Esophagus squamous epithelium (tissue), 5 donors: ENCODE measurements around the gene ZNF266. TPM values are rescaled to one million over a fixed set of nuclear protein-coding genes. Genes with fewer than 3 reads are reported as not detected.

Source experiments
- DNase-seq: peaks from one replicate; lab custom pipeline; 2025; lab: John Stamatoyannopoulos, UW
- H3K27ac ChIP-seq, 4 donors: fragments of 200-600 bp; sonication (generic); one replicate each; pipeline ENCODE4 v1.5.1; 2016 to 2019; ENCODE audit warnings: mild to moderate bottlenecking in 1 of 4
- H3K27me3 ChIP-seq, 4 donors: fragments of 200-600 bp; sonication (generic); 1 replicate in 3 of 4; 2 replicates in 1 of 4; pipeline versions ENCODE4 v1.5.1 to v1.6.0; 2017 to 2021; ENCODE audit warnings: antibody characterized with exemption in 1 of 4
- H3K36me3 ChIP-seq, 3 donors: fragments of 200-600 bp; sonication (generic); one replicate each; pipeline ENCODE4 v1.5.1; 2016 to 2019
- H3K4me1 ChIP-seq, 3 donors: fragments of 200-600 bp; sonication (generic); one replicate each; pipeline ENCODE4 v1.5.1; 2017 to 2019
- H3K4me3 ChIP-seq, 4 donors: fragments of 200-600 bp; sonication (generic); 1 replicate in 3 of 4; 2 replicates in 1 of 4; pipeline ENCODE4 v1.5.1; 2016 to 2019; ENCODE audit warnings: mild to moderate bottlenecking in 2 of 4, moderate library complexity in 1 of 4
- H3K9me3 ChIP-seq, 3 donors: fragments of 200-600 bp; sonication (generic); one replicate each; pipeline ENCODE4 v1.5.1; 2016 to 2019
- CTCF ChIP-seq, 6 experiments: fragments of 450-650 bp in 4 of 6; fragments of 200-600 bp in 2 of 6; sonication (generic) in 2 of 6; IDR thresholded peaks; one replicate each; pipeline ENCODE4 v1.5.1; 2016 to 2019; ENCODE audit warnings: antibody characterized with exemption in 6 of 6, mild to moderate bottlenecking in 4 of 6, moderate library complexity in 4 of 6
- POLR2A ChIP-seq, 4 donors: fragments of 450-650 bp; IDR thresholded peaks; one replicate each; pipeline ENCODE4 v1.6.1; 2017; ENCODE audit warnings: antibody characterized with exemption in 4 of 4, mild to moderate bottlenecking in 4 of 4, moderate library complexity in 3 of 4
- WGBS, 2 donors: methylation state at CpG; one replicate each; pipeline ENCODE4 v1.1.5; 2018; 5-methylcytosine and 5-hydroxymethylcytosine counted together
- intact Hi-C: fragments of 100-400 bp; cut with DNase I; formaldehyde crosslinking; loops from one replicate; pipeline ENCODE4 v1.15.0; 2022
- total RNA-seq, 4 donors: library from RNA; depleted of rRNA; stranded (reverse); fragments of >200 nt; gene quantifications; one replicate each; pipeline ENCODE4 v1.1.0, GENCODE V29; 2016
- donor health status: DM: yes; HTN: yes; CAD: no.

Gene ZNF266
- total RNA-seq: 10 to 100 TPM in 3 of 4 donors, 1 to 10 TPM in 1; 7.2 to 27.3 (median 10.7) TPM

- peak; percentile 47 for DNase-seq
- Histone ChIP-seq H3K27me3 (no peaks in the 10 kb centered on the region), H3K9me3 (no peaks in the 10 kb centered on the region), H3K27ac (peak within 1 kb of the TSS; percentile 85 to 95 (median 92)), H3K4me3 (peak within 1 kb of the TSS; percentile 81 to 92 (median 88)), H3K4me1 (peaks cover 9 to 25% (median 14%) of the 10 kb centered on the region in 3 donors), H3K36me3 (peaks cover 0 to 35% (median 0%) of the 10 kb centered on the region in 3 donors)
- intact Hi-C loops: no loop called here
- TF ChIP-seq POLR2A (IDR thresholded peaks at IDR 0.05): peak in 1 of 4 donors; percentile 22
- TF ChIP-seq CTCF (IDR thresholded peaks at IDR 0.05): peak; percentile 76 to 93 (median 86)
- WGBS, 2 donors: 26 to 40% methylated on average over 23 to 32 of the region's 56 CpGs
Observed at GRCh38 chr19:9435279-9436268, at the start of gene ZNF266. ZNF266 (minus strand) TSS chr19:9435573; CDS start chr19:9420089, 15,484 bp downstream.

GRCh38 chr19:9485140-9485539 is 49.8 kb upstream of the ZNF266 start:
- Histone ChIP-seq H3K9me3 (peaks cover 0 to 79% (median 42%) of the 10 kb centered on the region in 3 donors), H3K27ac (no peak overlapping the region), H3K4me3 (no peak overlapping the region), H3K36me3 (no peaks in the 10 kb centered on the region), H3K4me1 (no peaks in the 10 kb centered on the region), H3K27me3 (no peaks in the 10 kb centered on the region)
- WGBS, 2 donors: 66 to 86% methylated on average over 2 of the region's 2 CpGs
- no peak for TF ChIP-seq POLR2A (IDR thresholded peaks at IDR 0.05)
- no peak for TF ChIP-seq CTCF (IDR thresholded peaks at IDR 0.05)
- no peak for DNase-seq
- intact Hi-C loops: no loop called here

- intact Hi-C loops: no loop called here
- Histone ChIP-seq H3K27ac (no peak overlapping the region), H3K4me1 (no peaks in the 10 kb centered on the region), H3K36me3 (no peaks in the 10 kb centered on the region), H3K27me3 (no peaks in the 10 kb centered on the region), H3K9me3 (peaks cover 0 to 44% (median 3%) of the 10 kb centered on the region in 3 donors), H3K4me3 (no peak overlapping the region)
- no peak for TF ChIP-seq CTCF (IDR thresholded peaks at IDR 0.05)
- no peak for TF ChIP-seq POLR2A (IDR thresholded peaks at IDR 0.05)
- no peak for DNase-seq
Observed at GRCh38 chr19:9474975-9475374, 39.6 kb upstream of the ZNF266 start.

- intact Hi-C loops: no loop called here
- DNase-seq: no peak
- no peaks in the 10 kb centered on the region for H3K36me3 ChIP-seq
- 85 to 88% methylated on average over 7 of the region's 7 CpGs for WGBS, 2 donors
- H3K4me1 ChIP-seq: no peaks in the 10 kb centered on the region
- no peaks in the 10 kb centered on the region for H3K27me3 ChIP-seq
- TF ChIP-seq CTCF (IDR thresholded peaks at IDR 0.05): no peak
- TF ChIP-seq POLR2A (IDR thresholded peaks at IDR 0.05): no peak
- H3K4me3 ChIP-seq: no peak overlapping the region
- H3K9me3 ChIP-seq: peaks cover 0 to 77% (median 30%) of the 10 kb centered on the region in 3 donors
- H3K27ac ChIP-seq: no peak overlapping the region
Observed at GRCh38 chr19:9467161-9467560, 31.8 kb upstream of the ZNF266 start.

- WGBS, 2 donors: 80 to 85% methylated on average over 4 of the region's 4 CpGs
- H3K27ac ChIP-seq: no peak overlapping the region
- DNase-seq: no peak
- peaks cover 0 to 82% (median 30%) of the 10 kb centered on the region in 3 donors for H3K9me3 ChIP-seq
- no peaks in the 10 kb centered on the region for H3K4me1 ChIP-seq
- no peaks in the 10 kb centered on the region for H3K27me3 ChIP-seq
- no peak for TF ChIP-seq CTCF (IDR thresholded peaks at IDR 0.05)
- TF ChIP-seq POLR2A (IDR thresholded peaks at IDR 0.05): no peak
- no peak overlapping the region for H3K4me3 ChIP-seq
- H3K36me3 ChIP-seq: no peaks in the 10 kb centered on the region
- intact Hi-C loops: no loop called here
Observed at GRCh38 chr19:9461938-9462337, 26.6 kb upstream of the ZNF266 start.
